Measurements from ENCODE around the gene ASXL1.

DNA sequence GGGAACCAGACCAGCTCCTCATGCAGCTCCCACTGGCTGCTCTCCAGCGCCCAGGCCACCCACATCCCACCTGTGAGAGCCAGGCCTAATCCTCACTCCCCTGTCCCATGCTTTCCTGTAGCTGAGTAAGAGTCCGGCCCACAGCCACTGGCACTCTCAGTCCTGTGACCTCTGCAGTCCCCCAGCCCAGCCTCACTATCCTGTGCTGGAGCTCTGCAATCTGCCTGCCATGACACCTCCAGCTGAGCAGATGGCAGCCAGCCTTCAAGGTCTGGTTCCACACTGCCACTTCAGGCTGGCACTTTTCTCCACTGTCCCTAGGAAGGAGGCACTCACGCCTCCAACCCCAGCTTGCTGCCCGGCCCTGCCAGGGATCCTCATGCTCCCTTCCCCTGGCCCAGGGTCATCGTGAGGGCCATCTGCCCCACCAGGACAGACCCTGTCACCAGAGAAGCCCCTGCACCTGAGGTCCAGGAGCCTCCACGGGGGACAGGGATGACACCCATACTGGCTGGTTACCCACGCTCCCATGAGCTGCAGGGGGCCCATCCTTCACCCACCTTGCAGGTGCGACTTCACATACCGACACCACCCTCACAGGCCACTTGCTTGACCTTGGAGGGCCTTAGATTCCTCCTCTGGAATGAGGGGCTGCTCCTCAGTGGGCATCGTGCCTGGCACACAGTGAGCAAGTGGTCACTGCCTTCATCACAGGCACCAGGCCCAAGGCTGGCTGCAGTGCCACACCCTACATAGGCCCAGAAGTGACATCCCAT lies 100.1 kb downstream of the ASXL1 start:
- no peak for TF ChIP-seq CTCF (IDR thresholded peaks at IDR 0.05)
- TF ChIP-seq BCL3 (IDR thresholded peaks at IDR 0.05), result no peak
- TF ChIP-seq HOXA7 (CRISPR knock-in tag; IDR thresholded peaks at IDR 0.05), result no peak
- no peak for TF ChIP-seq CBX2 (IDR thresholded peaks at IDR 0.05; ENCODE audit: borderline replicate concordance, low read depth)
- TF ChIP-seq PBX3 (IDR thresholded peaks at IDR 0.05), result no peak
- no peak for TF ChIP-seq ZFP36 (IDR thresholded peaks at IDR 0.05; ENCODE audit: borderline replicate concordance, partially characterized antibody)
- TF ChIP-seq POLR2A (IDR thresholded peaks at IDR 0.05; ENCODE audit: low read length), result no peak
- no peak for TF ChIP-seq HDAC2 (IDR thresholded peaks at IDR 0.05)
- no peak for TF ChIP-seq EP300 (IDR thresholded peaks at IDR 0.05)
- TF ChIP-seq BHLHE40 (IDR thresholded peaks at IDR 0.05; ENCODE audit: low read depth, low read length), result no peak
- TF ChIP-seq, protein P1, sequence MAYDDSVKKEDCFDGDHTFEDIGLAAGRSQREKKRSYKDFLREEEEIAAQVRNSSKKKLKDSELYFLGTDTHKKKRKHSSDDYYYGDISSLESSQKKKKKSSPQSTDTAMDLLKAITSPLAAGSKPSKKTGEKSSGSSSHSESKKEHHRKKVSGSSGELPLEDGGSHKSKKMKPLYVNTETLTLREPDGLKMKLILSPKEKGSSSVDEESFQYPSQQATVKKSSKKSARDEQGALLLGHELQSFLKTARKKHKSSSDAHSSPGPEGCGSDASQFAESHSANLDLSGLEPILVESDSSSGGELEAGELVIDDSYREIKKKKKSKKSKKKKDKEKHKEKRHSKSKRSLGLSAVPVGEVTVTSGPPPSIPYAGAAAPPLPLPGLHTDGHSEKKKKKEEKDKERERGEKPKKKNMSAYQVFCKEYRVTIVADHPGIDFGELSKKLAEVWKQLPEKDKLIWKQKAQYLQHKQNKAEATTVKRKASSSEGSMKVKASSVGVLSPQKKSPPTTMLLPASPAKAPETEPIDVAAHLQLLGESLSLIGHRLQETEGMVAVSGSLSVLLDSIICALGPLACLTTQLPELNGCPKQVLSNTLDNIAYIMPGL (CRISPR knock-in tag; IDR thresholded peaks at IDR 0.05; ENCODE audit: borderline replicate concordance), result no peak
- TF ChIP-seq MAFK (IDR thresholded peaks at IDR 0.05; ENCODE audit: partially characterized antibody), result no peak
- no peak for TF ChIP-seq MAX (IDR thresholded peaks at IDR 0.05)
